22Rv1 (cell line): ENCODE results near the gene ANKRD39.

Source experiments
- CTCF ChIP-seq: fragments of 450-650 bp; IDR thresholded peaks from 2 replicates; pipeline ENCODE4 v1.5.1; 2017; ENCODE audit warnings: mild to moderate bottlenecking
- ZFX ChIP-seq: fragments of 450-650 bp; IDR thresholded peaks from 2 replicates; pipeline ENCODE4 v1.6.1; 2017; ENCODE audit warnings: antibody characterized with exemption, borderline replicate concordance

- TF ChIP-seq CTCF (no peak), ZFX (no peak)
These were observed 36.3 kb upstream of the ANKRD39 start for GRCh38 chr2:96894151-96894531.
